HepG2 (cell line): ENCODE results near the gene DCUN1D4. TPM values are rescaled to one million over a fixed set of nuclear protein-coding genes. Genes with fewer than 3 reads are reported as not detected.

ENCODE experiments used
- ADNP ChIP-seq: sonication (generic); formaldehyde crosslinking; IDR thresholded peaks from 2 replicates; pipeline ENCODE4 v1.4.0; 2020; ENCODE audit warnings: missing genetic modification reagents
- AHR ChIP-seq: IDR thresholded peaks from 2 replicates; pipeline ENCODE4 v1.6.1; 2018; ENCODE audit warnings: missing genetic modification reagents, missing compliant biosample characterization
- CBX5 ChIP-seq: sonication (generic); formaldehyde crosslinking; IDR thresholded peaks from 2 replicates; pipeline ENCODE4 v1.4.0; 2020; ENCODE audit warnings: missing genetic modification reagents, borderline replicate concordance
- DR1 ChIP-seq: sonication (generic); formaldehyde crosslinking; IDR thresholded peaks from 2 replicates; pipeline ENCODE4 v1.8.0; 2021; ENCODE audit warnings: mild to moderate bottlenecking, missing genetic modification reagents, inconsistent platforms
- EHMT2 ChIP-seq: fragments of 200-600 bp; sonication (generic); IDR thresholded peaks from 2 replicates; pipeline ENCODE4 v1.7.0; 2017; ENCODE audit warnings: antibody characterized with exemption, low read depth, low read length, borderline replicate concordance
- KAT2B ChIP-seq: fragments of 150-350 bp; IDR thresholded peaks from 2 replicates; pipeline ENCODE4 v1.6.1; 2014; ENCODE audit warnings: low read depth, low read length, borderline replicate concordance
- KDM4B ChIP-seq: sonication (generic); formaldehyde crosslinking; IDR thresholded peaks from 2 replicates; pipeline ENCODE4 v1.4.0; 2020; ENCODE audit warnings: missing genetic modification reagents
- KLF11 ChIP-seq: IDR thresholded peaks from 2 replicates; pipeline ENCODE4 v1.6.1; 2016; ENCODE audit warnings: missing compliant biosample characterization
- MXI1 ChIP-seq: IDR thresholded peaks from 3 replicates; pipeline ENCODE4 v1.6.1; 2012; ENCODE audit warnings: low read depth, low read length, inconsistent platforms, borderline replicate concordance
- RAD51 ChIP-seq: fragments of 450-650 bp; IDR thresholded peaks from 2 replicates; pipeline ENCODE4 v1.6.1; 2016; ENCODE audit warnings: borderline replicate concordance
- RBM22 ChIP-seq: fragments of 200-400 bp; formaldehyde crosslinking; optimal IDR thresholded peaks from 2 replicates; pipeline ENCODE3; 2017; ENCODE audit warnings: mild to moderate bottlenecking, low read length, moderate library complexity
- RFX3 ChIP-seq: IDR thresholded peaks from 2 replicates; pipeline ENCODE4 v1.6.1; 2016; ENCODE audit warnings: missing biosample characterization, missing genetic modification reagents
- SIN3A ChIP-seq: IDR thresholded peaks from 2 replicates; pipeline ENCODE4 v1.6.1; 2011; ENCODE audit warnings: low read depth, mild to moderate bottlenecking, control low read depth, low read length, borderline replicate concordance
- SMARCC2 ChIP-seq: fragments of 450-650 bp; IDR thresholded peaks from 2 replicates; pipeline ENCODE4 v1.6.1; 2017; ENCODE audit warnings: antibody characterized with exemption, mild to moderate bottlenecking
- ZBTB8A ChIP-seq: sonication (generic); formaldehyde crosslinking; IDR thresholded peaks from 2 replicates; pipeline ENCODE4 v1.4.0; 2020; ENCODE audit warnings: mild to moderate bottlenecking, low read depth, missing genetic modification reagents, borderline replicate concordance
- ZMAT3 ChIP-seq: sonication (generic); formaldehyde crosslinking; conservative IDR thresholded peaks from 2 replicates; pipeline ENCODE4 v1.7.0; 2021; ENCODE audit warnings: missing genetic modification reagents
- ZNF235 ChIP-seq: sonication (generic); formaldehyde crosslinking; IDR thresholded peaks from 2 replicates; pipeline ENCODE4 v1.8.1; 2023; ENCODE audit warnings: mild to moderate bottlenecking, missing genetic modification reagents, borderline replicate concordance
- ZNF263 ChIP-seq: sonication (generic); formaldehyde crosslinking; IDR thresholded peaks from 2 replicates; pipeline ENCODE4 v1.4.0; 2020; ENCODE audit warnings: missing genetic modification reagents
- ZNF367 ChIP-seq: sonication (generic); formaldehyde crosslinking; IDR thresholded peaks from 2 replicates; pipeline ENCODE4 v1.4.0; 2020; ENCODE audit warnings: missing genetic modification reagents, borderline replicate concordance
- ZNF674 ChIP-seq: sonication (generic); formaldehyde crosslinking; IDR thresholded peaks from 2 replicates; pipeline ENCODE4 v1.5.0; 2020; ENCODE audit warnings: low read depth, mild to moderate bottlenecking, missing genetic modification reagents
- ZNF724P ChIP-seq: sonication (generic); formaldehyde crosslinking; IDR thresholded peaks from 2 replicates; pipeline ENCODE4 v1.8.0; 2022; ENCODE audit warnings: missing genetic modification reagents, borderline replicate concordance
- polyA plus RNA-seq, 8 experiments: library from polyadenylated mRNA; depleted of rRNA in 3 of 8; stranded (reverse) in 7 of 8; unstranded in 1 of 8; fragments of >200 nt; fragmentation: Illumina TruSeq in 4 of 8; extraction: Trizol in 4 of 8; gene quantifications; 2 replicates each; pipeline versions ENCODE4 v1.2.1 to v1.2.3, GENCODE V29; 2011 to 2016; ENCODE audit warnings: low read depth in 4 of 8, missing spikeins in 1 of 8, mixed read lengths in 1 of 8; ENCODE audit not compliant: insufficient read depth in 1 of 8
- total RNA-seq, 5 experiments: library from RNA; depleted of rRNA; stranded (reverse); fragments of >200 nt; fragmentation: Illumina TruSeq; extraction: Trizol; gene quantifications; 2 replicates each; pipeline ENCODE4 v1.2.3, GENCODE V29; 2016; ENCODE audit warnings: low read depth in 1 of 5
- TF ChIP-seq, protein P1 (sequence below): sonication (generic); formaldehyde crosslinking; IDR thresholded peaks from 2 replicates; pipeline ENCODE4 v1.9.0; 2021; ENCODE audit warnings: missing genetic modification reagents, borderline replicate concordance
- TF ChIP-seq, protein P2 (sequence below): sonication (generic); formaldehyde crosslinking; IDR thresholded peaks from 2 replicates; pipeline ENCODE4 v1.5.0; 2020; ENCODE audit warnings: mild to moderate bottlenecking, missing genetic modification reagents, moderate library complexity
- TF ChIP-seq, protein P3 (sequence below): sonication (generic); formaldehyde crosslinking; IDR thresholded peaks from 2 replicates; pipeline ENCODE4 v1.4.0; 2020; ENCODE audit warnings: missing genetic modification reagents

The DCUN1D4 gene
- total and polyA plus RNA-seq, 2 of the 13 experiments (the other 11 are each of a cell fraction or from before 2014, with no cell fraction given), result 27.9 to 44.4 TPM

DNA sequence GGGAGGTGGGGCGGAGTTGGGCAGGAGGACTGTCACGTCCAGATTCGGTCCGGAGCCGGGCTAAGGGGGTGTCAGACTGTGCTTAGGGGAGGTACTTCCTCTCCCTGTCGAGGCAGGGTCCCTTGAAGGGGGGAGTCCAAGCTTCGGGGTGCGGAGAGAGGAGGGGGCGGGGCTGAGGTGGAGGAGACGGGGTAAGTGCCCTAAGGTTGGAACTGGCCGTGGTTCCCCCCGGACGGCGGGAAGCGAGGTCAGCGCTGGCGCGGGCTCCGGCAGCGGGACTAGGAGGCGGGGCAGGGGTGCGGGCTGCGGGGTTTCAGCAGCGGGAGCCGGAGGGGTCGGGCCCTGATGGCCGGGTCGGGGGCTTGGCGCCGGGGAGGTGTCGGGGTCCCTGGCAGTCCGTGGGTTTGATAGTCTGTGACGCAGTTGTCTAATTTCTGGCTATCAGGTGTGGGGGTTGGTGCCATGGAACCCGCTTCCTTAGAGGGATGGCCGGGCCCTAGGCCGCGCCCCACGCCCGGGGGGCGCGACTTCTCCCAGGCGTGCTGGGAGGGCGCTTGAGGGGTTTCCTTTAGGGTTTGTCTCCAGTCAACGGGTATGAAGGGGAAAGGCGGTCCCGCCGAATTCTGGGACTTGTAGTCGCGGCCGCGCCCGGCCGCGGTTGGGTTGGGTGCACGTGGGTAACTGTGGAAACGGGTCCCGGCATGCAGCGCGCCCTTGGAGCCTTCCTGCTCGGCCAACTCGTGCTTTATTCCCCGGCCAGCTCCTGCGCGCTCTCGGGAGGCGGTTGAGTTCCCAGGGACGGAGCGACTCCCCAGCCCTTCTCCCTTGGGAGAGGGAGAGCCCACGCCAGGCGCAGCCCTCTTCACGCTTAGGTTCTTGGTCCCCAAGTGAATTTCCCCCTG, 1.5 kb downstream of the DCUN1D4 start (continued):
- TF ChIP-seq, protein P1, sequence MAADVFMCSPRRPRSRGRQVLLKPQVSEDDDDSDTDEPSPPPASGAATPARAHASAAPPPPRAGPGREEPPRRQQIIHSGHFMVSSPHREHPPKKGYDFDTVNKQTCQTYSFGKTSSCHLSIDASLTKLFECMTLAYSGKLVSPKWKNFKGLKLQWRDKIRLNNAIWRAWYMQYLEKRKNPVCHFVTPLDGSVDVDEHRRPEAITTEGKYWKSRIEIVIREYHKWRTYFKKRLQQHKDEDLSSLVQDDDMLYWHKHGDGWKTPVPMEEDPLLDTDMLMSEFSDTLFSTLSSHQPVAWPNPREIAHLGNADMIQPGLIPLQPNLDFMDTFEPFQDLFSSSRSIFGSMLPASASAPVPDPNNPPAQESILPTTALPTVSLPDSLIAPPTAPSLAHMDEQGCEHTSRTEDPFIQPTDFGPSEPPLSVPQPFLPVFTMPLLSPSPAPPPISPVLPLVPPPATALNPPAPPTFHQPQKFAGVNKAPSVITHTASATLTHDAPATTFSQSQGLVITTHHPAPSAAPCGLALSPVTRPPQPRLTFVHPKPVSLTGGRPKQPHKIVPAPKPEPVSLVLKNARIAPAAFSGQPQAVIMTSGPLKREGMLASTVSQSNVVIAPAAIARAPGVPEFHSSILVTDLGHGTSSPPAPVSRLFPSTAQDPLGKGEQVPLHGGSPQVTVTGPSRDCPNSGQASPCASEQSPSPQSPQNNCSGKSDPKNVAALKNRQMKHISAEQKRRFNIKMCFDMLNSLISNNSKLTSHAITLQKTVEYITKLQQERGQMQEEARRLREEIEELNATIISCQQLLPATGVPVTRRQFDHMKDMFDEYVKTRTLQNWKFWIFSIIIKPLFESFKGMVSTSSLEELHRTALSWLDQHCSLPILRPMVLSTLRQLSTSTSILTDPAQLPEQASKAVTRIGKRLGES (CRISPR knock-in tag), result no peak
- TF ChIP-seq RBM22 (no peak), ZNF367 (no peak), AHR (CRISPR knock-in tag) (no peak; the same call in 1 of the 2 replicates), ZNF263 (peak; percentile 52), RFX3 (CRISPR knock-in tag) (peak; percentile 59), ZBTB8A (CRISPR knock-in tag) (no peak), KDM4B (no peak), RAD51 (no peak), KAT2B (no peak), DR1 (CRISPR knock-in tag) (no peak), EHMT2 (peak; percentile 30; the same call in 1 of the 2 replicates), SIN3A (peak; percentile 94), ZMAT3 (peak; percentile 57; the same call in 1 of the 2 replicates), ZNF674 (CRISPR knock-in tag) (no peak), ZNF724P (CRISPR knock-in tag) (peak; percentile 82; the same call in 1 of the 2 replicates), MXI1 (peak; percentile 92; the same call in 1 of the 3 replicates), KLF11 (0 out of 2 replicates have a peak, but pooled peaks have one; percentile 50), ADNP (CRISPR knock-in tag) (no peak), SMARCC2 (no peak), ZNF235 (CRISPR knock-in tag) (no peak), CBX5 (CRISPR knock-in tag) (0 out of 2 replicates have a peak, but pooled peaks have one; percentile 45)
- TF ChIP-seq, protein P2, sequence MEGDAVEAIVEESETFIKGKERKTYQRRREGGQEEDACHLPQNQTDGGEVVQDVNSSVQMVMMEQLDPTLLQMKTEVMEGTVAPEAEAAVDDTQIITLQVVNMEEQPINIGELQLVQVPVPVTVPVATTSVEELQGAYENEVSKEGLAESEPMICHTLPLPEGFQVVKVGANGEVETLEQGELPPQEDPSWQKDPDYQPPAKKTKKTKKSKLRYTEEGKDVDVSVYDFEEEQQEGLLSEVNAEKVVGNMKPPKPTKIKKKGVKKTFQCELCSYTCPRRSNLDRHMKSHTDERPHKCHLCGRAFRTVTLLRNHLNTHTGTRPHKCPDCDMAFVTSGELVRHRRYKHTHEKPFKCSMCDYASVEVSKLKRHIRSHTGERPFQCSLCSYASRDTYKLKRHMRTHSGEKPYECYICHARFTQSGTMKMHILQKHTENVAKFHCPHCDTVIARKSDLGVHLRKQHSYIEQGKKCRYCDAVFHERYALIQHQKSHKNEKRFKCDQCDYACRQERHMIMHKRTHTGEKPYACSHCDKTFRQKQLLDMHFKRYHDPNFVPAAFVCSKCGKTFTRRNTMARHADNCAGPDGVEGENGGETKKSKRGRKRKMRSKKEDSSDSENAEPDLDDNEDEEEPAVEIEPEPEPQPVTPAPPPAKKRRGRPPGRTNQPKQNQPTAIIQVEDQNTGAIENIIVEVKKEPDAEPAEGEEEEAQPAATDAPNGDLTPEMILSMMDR, result no peak
- TF ChIP-seq, protein P3, sequence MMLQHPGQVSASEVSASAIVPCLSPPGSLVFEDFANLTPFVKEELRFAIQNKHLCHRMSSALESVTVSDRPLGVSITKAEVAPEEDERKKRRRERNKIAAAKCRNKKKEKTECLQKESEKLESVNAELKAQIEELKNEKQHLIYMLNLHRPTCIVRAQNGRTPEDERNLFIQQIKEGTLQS (CRISPR knock-in tag), result peak; percentile 7; the same call in 1 of the 2 replicates
